Heart right ventricle (tissue), 16 donors: Measurements from ENCODE around the gene NKX2-8. TPM values are rescaled to one million over a fixed set of nuclear protein-coding genes. Genes with fewer than 3 reads are reported as not detected.

Experiments
- ATAC-seq, 8 donors: fragments of 200-7000 bp; cut with Tn5 transposase; one replicate each; pipeline ENCODE4 v1.9.1; 2020; ENCODE audit warnings: mild to moderate bottlenecking in 8 of 8, moderate library complexity in 8 of 8, moderate number of reproducible peaks in 1 of 8
- DNase-seq, 2 donors: peaks; one replicate each; pipeline ENCODE4 v3.0.0-alpha.2; 2020
- H3K27ac ChIP-seq, 10 donors: fragments of 200-600 bp; sonication (generic) in 2 of 10; one replicate each; pipeline versions ENCODE4 v1.5.0 to v1.8.0; 2020 to 2022; ENCODE audit warnings: mild to moderate bottlenecking in 3 of 10
- H3K27me3 ChIP-seq, 7 donors: fragments of 200-600 bp; one replicate each; pipeline ENCODE4 v1.8.0; 2021 to 2022; ENCODE audit warnings: mild to moderate bottlenecking in 2 of 7
- H3K36me3 ChIP-seq, 9 donors: fragments of 200-600 bp; sonication (generic) in 1 of 9; one replicate each; pipeline versions ENCODE4 v1.5.0 to v1.8.0; 2020 to 2022; ENCODE audit warnings: mild to moderate bottlenecking in 2 of 9
- H3K4me1 ChIP-seq, 9 donors: fragments of 200-600 bp; sonication (generic) in 1 of 9; one replicate each; pipeline versions ENCODE4 v1.5.0 to v1.8.0; 2020 to 2022; ENCODE audit warnings: mild to moderate bottlenecking in 4 of 9
- H3K4me3 ChIP-seq, 10 donors: fragments of 200-600 bp; sonication (generic) in 2 of 10; one replicate each; pipeline versions ENCODE4 v1.5.0 to v1.8.0; 2020 to 2022; ENCODE audit warnings: mild to moderate bottlenecking in 7 of 10, moderate library complexity in 2 of 10
- H3K9me3 ChIP-seq, 11 donors: fragments of 200-600 bp in 10 of 11; sonication (generic) in 2 of 11; one replicate each; pipeline versions ENCODE4 v1.5.0 to v1.8.0; 2013 to 2022; ENCODE audit warnings: mild to moderate bottlenecking in 2 of 11, control low read depth in 1 of 11, moderate library complexity in 1 of 11
- CTCF ChIP-seq, 9 donors: fragments of 200-600 bp; sonication (generic) in 2 of 9; IDR thresholded peaks; one replicate each; pipeline versions ENCODE4 v1.5.0 to v1.8.0; 2021 to 2022; ENCODE audit warnings: antibody characterized with exemption in 9 of 9, mild to moderate bottlenecking in 5 of 9, moderate library complexity in 1 of 9
- WGBS, 2 donors: extraction: QIAGEN DNeasy Blood & Tissue Kit; methylation state at CpG; one replicate each; pipeline ENCODE4 v1.1.7; 2013; ENCODE audit warnings: inconsistent platforms in 1 of 2; 5-methylcytosine and 5-hydroxymethylcytosine counted together
- intact Hi-C, 10 donors: fragments of 100-400 bp; cut with DNase I; formaldehyde crosslinking; loops; one replicate each; pipeline versions ENCODE4 v1.11.1 to v1.14.2; 2022
- polyA plus RNA-seq, 2 donors: library from polyadenylated mRNA; stranded (reverse); fragments of 200-250 nt; gene quantifications; one replicate each; pipeline ENCODE4 v1.2.3, GENCODE V29; 2013
- total RNA-seq, 10 donors: library from RNA; stranded (reverse); fragmentation: NEBNext Ultra II Directional in 3 of 10; extraction: Animal tissue kit (Norgen Biotek cat#: 25700) in 3 of 10; gene quantifications; one replicate each; pipeline versions ENCODE4 v1.2.1 to v1.2.4, GENCODE V29; 2021 to 2023
- donor health status: Arrhythmogenic right ventricular cardiomyopathy.
- donor health status: ischemic (EF 13 %, LVEDD 7.1; RV severe dilation, severe dysfunction).
- donor health status: healthy with polysubstance abuse.
- donor health status: DM: no; HTN: yes; CAD: no.
- donor health status: DM: no; HTN: no; CAD: no.
- donor health status: ischemic (EF 25% LVEDD 6.9; RV normal size, moderate dysfunction).
- donor health status: ischemic (EF 25% LVEDD 5.7; RV mildly dilated, moderate dysfunction).
- donor health status: healthy.
- donor health status: DM: yes; HTN: yes; CAD: no.
- donor health status: Ischemic cardiomyopathy.
- donor health status: ischemic (EF 35%, LVEDD 5.7; RV mildly dilated, moderate dysfunction).
- donor health status: nonischemic (EF 11% LVEDD 7.7; RV severe dilation, severe dysfunction).
- donor health status: DM: yes; HTN: yes; CAD: no.
- donor health status: PGD.
- donor health status: ischemic (EF 29% LVEDD 5.4; RV normal size, mild dysfunction).
- donor health status: nonischemic (EF 23%, LVEDD 6.1; RV moderate dilation, normal function).

The NKX2-8 gene
- total and polyA plus RNA-seq, 12 donors, result not detected

DNA sequence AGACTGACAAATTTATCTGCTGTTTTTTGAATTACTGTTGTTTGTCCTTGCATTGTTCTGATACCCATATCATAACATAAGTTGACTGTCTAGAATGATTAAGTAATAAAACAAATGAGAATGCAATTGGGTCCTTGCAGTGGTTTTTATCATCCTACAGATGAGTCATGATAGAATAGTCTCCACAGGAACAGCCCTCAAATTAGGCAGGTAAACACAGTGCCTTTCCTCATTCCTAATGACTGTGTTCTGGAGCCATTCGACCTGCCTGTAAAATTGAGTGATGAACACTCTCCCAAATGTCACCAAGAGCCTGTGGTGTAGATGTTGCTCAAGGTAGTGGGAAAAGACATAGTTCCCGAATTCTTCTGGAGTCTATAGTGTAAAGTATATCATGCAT, 12.3 kb downstream of the NKX2-8 start:
- Histone ChIP-seq H3K27ac (no peak overlapping the region), H3K9me3 (no peaks in the 10 kb centered on the region), H3K27me3 (peaks cover 0 to 67% (median 47%) of the 10 kb centered on the region in 7 donors), H3K36me3 (no peaks in the 10 kb centered on the region), H3K4me1 (no peaks in the 10 kb centered on the region), H3K4me3 (no peak overlapping the region)
- ATAC-seq (no peak), DNase-seq (no peak)
- intact Hi-C loops, result no loop called here
- WGBS, 2 donors, result 31 to 54% methylated on average over 2 of the region's 2 CpGs
- no peak for TF ChIP-seq CTCF (IDR thresholded peaks at IDR 0.05)

- H3K27ac ChIP-seq, result no peak overlapping the region
- H3K4me3 ChIP-seq, result no peak overlapping the region
- no peaks in the 10 kb centered on the region for H3K9me3 ChIP-seq
- ATAC-seq (no peak), DNase-seq (no peak)
- 59 to 66% methylated on average over 9 of the region's 9 CpGs for WGBS, 2 donors
- peak; percentile 41 to 80 (median 75) for TF ChIP-seq CTCF (IDR thresholded peaks at IDR 0.05)
- H3K36me3 ChIP-seq, result no peaks in the 10 kb centered on the region
- intact Hi-C loops, result loop anchor here in 7 of 10 donors (5.0 to 10.0 kb wide), 8 partner anchors 48 to 675 kb away; no protein-coding TSS in a partner anchor
- no peaks in the 10 kb centered on the region for H3K4me1 ChIP-seq
- peaks cover 0 to 45% (median 25%) of the 10 kb centered on the region in 7 donors for H3K27me3 ChIP-seq
Observed at GRCh38 chr14:36556811-36557433, 25.5 kb downstream of the NKX2-8 start.

DNA sequence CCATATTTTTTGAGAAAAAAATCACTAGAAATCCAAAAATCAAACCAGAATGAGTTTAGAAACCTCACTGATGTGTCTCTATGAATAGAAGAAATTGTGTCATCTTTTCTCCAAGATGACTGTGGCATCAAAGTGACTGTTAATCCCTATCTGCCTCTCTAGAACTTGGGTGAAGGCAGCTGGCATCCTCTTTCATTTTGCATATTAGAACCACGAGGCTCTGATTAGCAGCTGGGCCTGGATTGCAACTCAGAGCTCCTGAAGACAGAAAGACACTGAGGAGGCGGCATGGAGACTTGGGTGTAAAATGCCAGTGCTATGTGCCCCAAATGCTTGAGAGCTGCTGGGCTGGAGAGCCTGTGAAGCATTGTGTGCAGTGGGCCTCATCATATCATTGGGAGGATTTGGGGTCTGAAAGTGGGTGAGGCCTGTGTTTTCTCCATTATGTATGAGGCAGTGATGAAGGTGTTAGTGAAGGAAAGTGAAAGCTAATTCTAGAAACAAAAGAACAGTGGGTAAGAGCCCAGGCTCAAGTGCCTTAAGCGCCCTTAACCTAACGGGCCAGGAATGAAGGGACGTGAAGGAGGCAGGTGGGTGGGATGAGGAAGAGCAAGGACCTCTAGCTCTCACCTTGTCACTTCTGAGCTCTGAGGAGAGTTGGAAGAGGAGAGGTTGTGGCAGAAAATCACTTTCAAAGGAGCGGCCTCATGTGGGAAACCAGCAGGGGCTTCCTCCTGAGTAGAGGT, 26.2 kb downstream of the NKX2-8 start:
- intact Hi-C loops, result loop anchor here in 7 of 10 donors (2.0 to 10.0 kb wide), 9 partner anchors 49 to 674 kb away; no protein-coding TSS in a partner anchor
- Histone ChIP-seq H3K27ac (no peak overlapping the region), H3K4me3 (no peak overlapping the region), H3K27me3 (peaks cover 0 to 45% (median 20%) of the 10 kb centered on the region in 7 donors), H3K9me3 (no peaks in the 10 kb centered on the region), H3K4me1 (no peaks in the 10 kb centered on the region), H3K36me3 (no peaks in the 10 kb centered on the region)
- DNase-seq (no peak), ATAC-seq (no peak)
- 66 to 80% methylated on average over 6 of the region's 6 CpGs for WGBS, 2 donors
- TF ChIP-seq CTCF (IDR thresholded peaks at IDR 0.05), result no peak

DNA sequence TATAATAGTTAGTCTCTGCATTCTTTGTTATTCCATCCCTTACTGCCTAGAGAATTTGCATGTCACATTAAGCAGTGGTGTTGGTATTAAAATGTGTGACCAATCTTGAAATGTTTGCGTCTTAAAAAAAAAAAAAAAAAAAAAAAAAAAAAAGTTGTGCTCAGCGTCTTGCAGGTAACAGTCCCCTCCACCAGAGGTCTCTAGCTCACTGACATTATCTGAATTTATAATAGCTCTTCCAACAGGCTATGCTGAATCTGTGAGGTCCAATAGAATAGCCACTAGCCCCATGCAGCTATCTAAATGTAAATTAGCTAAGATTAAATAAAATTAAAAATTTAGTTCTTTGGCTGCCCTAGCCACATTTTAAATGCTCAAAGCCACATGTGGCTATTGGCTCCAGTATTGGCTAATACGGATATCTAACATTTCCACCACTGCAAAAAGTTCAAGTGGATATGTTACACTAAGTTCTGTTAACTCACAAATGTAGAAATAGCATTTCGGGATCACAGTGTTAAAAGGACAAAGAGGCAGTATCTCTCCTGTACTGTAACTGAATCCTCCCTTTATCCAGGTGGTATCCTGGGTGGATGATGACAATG, 28.7 kb downstream of the NKX2-8 start:
- H3K9me3 ChIP-seq, result no peaks in the 10 kb centered on the region
- H3K4me3 ChIP-seq, result no peak overlapping the region
- intact Hi-C loops, result loop anchor here in 8 of 10 donors (2.0 to 10.0 kb wide), 9 partner anchors 51 to 601 kb away; no protein-coding TSS in a partner anchor
- ATAC-seq (peak in 3 of 8 donors; percentile 55 to 79 (median 58)), DNase-seq (no peak)
- no peaks in the 10 kb centered on the region for H3K4me1 ChIP-seq
- TF ChIP-seq CTCF (IDR thresholded peaks at IDR 0.05), result peak; percentile 26 to 72 (median 67)
- H3K27ac ChIP-seq, result no peak overlapping the region
- no peaks in the 10 kb centered on the region for H3K36me3 ChIP-seq
- 36 to 37% methylated on average over 4 of the region's 4 CpGs for WGBS, 2 donors
- H3K27me3 ChIP-seq, result peaks cover 0 to 39% (median 21%) of the 10 kb centered on the region in 7 donors
